ENCODE measurements around the gene NLRP5.
"Not testable (repeated sequence)": the region's sequence is repeated elsewhere in the genome, so short reads cannot be mapped to it uniquely, and the experiment has no call there.

NLRP5 gene

GRCh38 chr19:56096665-56097064, 110.1 kb downstream of the NLRP5 start:
- no peaks in the 10 kb centered on the region for H3K27me3 ChIP-seq (ENCODE audit: insufficient read depth, low read length, poor library complexity)
- DNase-seq (no peak), ATAC-seq (ENCODE audit: insufficient read depth, low read depth) (no peak)
- peaks cover 61% of the 10 kb centered on the region for H3K36me3 ChIP-seq (ENCODE audit: insufficient read depth, low read length)
- H3K4me3 ChIP-seq (ENCODE audit: low read depth in 1 of 2, low read length in 2 of 2): no peak overlapping the region
- H3K9me3 ChIP-seq (ENCODE audit: insufficient read depth, low read length, severe bottlenecking): no peaks in the 10 kb centered on the region
- no peak overlapping the region for H3K4me2 ChIP-seq (ENCODE audit: insufficient read depth, low read length)
- H2AFZ ChIP-seq (ENCODE audit: low read depth, low read length): no peak overlapping the region
- H4K20me1 ChIP-seq (ENCODE audit: insufficient read depth, low read length): peaks cover 40% of the 10 kb centered on the region
- H3K27ac ChIP-seq (ENCODE audit: low read length): no peak overlapping the region
- no peak for TF ChIP-seq EZH2 (IDR thresholded peaks at IDR 0.05; ENCODE audit: borderline replicate concordance, low read depth, low read length, severe bottlenecking)
- TF ChIP-seq, protein P1, sequence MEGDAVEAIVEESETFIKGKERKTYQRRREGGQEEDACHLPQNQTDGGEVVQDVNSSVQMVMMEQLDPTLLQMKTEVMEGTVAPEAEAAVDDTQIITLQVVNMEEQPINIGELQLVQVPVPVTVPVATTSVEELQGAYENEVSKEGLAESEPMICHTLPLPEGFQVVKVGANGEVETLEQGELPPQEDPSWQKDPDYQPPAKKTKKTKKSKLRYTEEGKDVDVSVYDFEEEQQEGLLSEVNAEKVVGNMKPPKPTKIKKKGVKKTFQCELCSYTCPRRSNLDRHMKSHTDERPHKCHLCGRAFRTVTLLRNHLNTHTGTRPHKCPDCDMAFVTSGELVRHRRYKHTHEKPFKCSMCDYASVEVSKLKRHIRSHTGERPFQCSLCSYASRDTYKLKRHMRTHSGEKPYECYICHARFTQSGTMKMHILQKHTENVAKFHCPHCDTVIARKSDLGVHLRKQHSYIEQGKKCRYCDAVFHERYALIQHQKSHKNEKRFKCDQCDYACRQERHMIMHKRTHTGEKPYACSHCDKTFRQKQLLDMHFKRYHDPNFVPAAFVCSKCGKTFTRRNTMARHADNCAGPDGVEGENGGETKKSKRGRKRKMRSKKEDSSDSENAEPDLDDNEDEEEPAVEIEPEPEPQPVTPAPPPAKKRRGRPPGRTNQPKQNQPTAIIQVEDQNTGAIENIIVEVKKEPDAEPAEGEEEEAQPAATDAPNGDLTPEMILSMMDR (IDR thresholded peaks at IDR 0.05; ENCODE audit: borderline replicate concordance, extremely low read depth, low read length, poor library complexity, severe bottlenecking): no peak
- H3K4me1 ChIP-seq (ENCODE audit: insufficient read depth, low read length): no peaks in the 10 kb centered on the region
- peaks cover 16% of the 10 kb centered on the region for H3K79me2 ChIP-seq (ENCODE audit: insufficient read depth, low read length)
- no peak overlapping the region for H3K9ac ChIP-seq (ENCODE audit: low read depth, low read length)

- Histone ChIP-seq H3K4me2 (ENCODE audit: insufficient read depth, low read length) (no peak overlapping the region), H3K4me3 (ENCODE audit: low read depth in 1 of 2, low read length in 2 of 2) (no peak overlapping the region), H3K9ac (ENCODE audit: low read depth, low read length) (no peak overlapping the region), H3K9me3 (ENCODE audit: insufficient read depth, low read length, severe bottlenecking) (no peaks in the 10 kb centered on the region), H3K36me3 (ENCODE audit: insufficient read depth, low read length) (peaks cover 67% of the 10 kb centered on the region), H3K27me3 (ENCODE audit: insufficient read depth, low read length, poor library complexity) (no peaks in the 10 kb centered on the region), H3K27ac (ENCODE audit: low read length) (no peak overlapping the region), H2AFZ (ENCODE audit: low read depth, low read length) (no peak overlapping the region), H3K4me1 (ENCODE audit: insufficient read depth, low read length) (no peaks in the 10 kb centered on the region), H3K79me2 (ENCODE audit: insufficient read depth, low read length) (peaks cover 18% of the 10 kb centered on the region), H4K20me1 (ENCODE audit: insufficient read depth, low read length) (peaks cover 40% of the 10 kb centered on the region)
- DNase-seq: no peak
- TF ChIP-seq, protein P1 (IDR thresholded peaks at IDR 0.05; ENCODE audit: borderline replicate concordance, extremely low read depth, low read length, poor library complexity, severe bottlenecking): no peak
- TF ChIP-seq EZH2 (IDR thresholded peaks at IDR 0.05; ENCODE audit: borderline replicate concordance, low read depth, low read length, severe bottlenecking): no peak
- no peak for ATAC-seq (ENCODE audit: insufficient read depth, low read depth)
Measured at GRCh38 chr19:56097306-56097705, 110.7 kb downstream of the NLRP5 start.

DNA sequence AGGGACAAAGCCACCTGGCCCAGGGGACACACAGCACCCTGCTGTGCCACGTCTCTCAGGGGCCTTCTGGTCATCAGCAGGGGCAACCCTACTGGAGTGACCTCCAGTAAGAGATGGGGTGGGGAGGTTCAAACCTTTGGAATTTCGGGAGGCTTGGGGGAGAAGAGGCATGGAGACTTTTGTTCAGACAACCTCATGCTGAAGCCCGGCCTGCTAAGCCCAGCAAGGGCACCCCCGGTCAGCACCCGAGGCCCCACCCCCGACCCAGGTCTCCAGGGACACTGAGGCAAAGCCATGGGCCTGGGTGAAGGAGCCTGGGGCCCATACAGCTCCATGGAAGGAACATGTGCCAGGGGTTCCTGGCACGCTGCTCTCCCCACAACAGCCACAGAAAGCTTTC, 111.2 kb downstream of the NLRP5 start:
- Histone ChIP-seq H3K4me1 (ENCODE audit: insufficient read depth, low read length) (no peaks in the 10 kb centered on the region), H3K27ac (ENCODE audit: low read length) (no peak overlapping the region), H3K4me2 (ENCODE audit: insufficient read depth, low read length) (no peak overlapping the region), H2AFZ (ENCODE audit: low read depth, low read length) (no peak overlapping the region), H3K4me3 (ENCODE audit: low read depth in 1 of 2, low read length in 2 of 2) (no peak overlapping the region), H3K36me3 (ENCODE audit: insufficient read depth, low read length) (peaks cover 67% of the 10 kb centered on the region), H4K20me1 (ENCODE audit: insufficient read depth, low read length) (peaks cover 42% of the 10 kb centered on the region), H3K9ac (ENCODE audit: low read depth, low read length) (no peak overlapping the region), H3K27me3 (ENCODE audit: insufficient read depth, low read length, poor library complexity) (no peaks in the 10 kb centered on the region), H3K79me2 (ENCODE audit: insufficient read depth, low read length) (peaks cover 19% of the 10 kb centered on the region), H3K9me3 (ENCODE audit: insufficient read depth, low read length, severe bottlenecking) (no peaks in the 10 kb centered on the region)
- TF ChIP-seq, protein P1 (IDR thresholded peaks at IDR 0.05; ENCODE audit: borderline replicate concordance, extremely low read depth, low read length, poor library complexity, severe bottlenecking): no peak
- TF ChIP-seq EZH2 (IDR thresholded peaks at IDR 0.05; ENCODE audit: borderline replicate concordance, low read depth, low read length, severe bottlenecking): no peak
- DNase-seq (no peak), ATAC-seq (ENCODE audit: insufficient read depth, low read depth) (no peak)

GRCh38 chr19:56098237-56098636, 111.7 kb downstream of the NLRP5 start:
- not testable (repeated sequence) for H3K9me3 ChIP-seq (ENCODE audit: insufficient read depth, low read length, severe bottlenecking); DNase-seq; H3K4me1 ChIP-seq (ENCODE audit: insufficient read depth, low read length); H3K27ac ChIP-seq (ENCODE audit: low read length); H3K4me2 ChIP-seq (ENCODE audit: insufficient read depth, low read length); H3K4me3 ChIP-seq (ENCODE audit: low read depth in 1 of 2, low read length in 2 of 2); H3K27me3 ChIP-seq (ENCODE audit: insufficient read depth, low read length, poor library complexity); H2AFZ ChIP-seq (ENCODE audit: low read depth, low read length); ATAC-seq (ENCODE audit: insufficient read depth, low read depth); H3K9ac ChIP-seq (ENCODE audit: low read depth, low read length)
- Histone ChIP-seq H4K20me1 (ENCODE audit: insufficient read depth, low read length) (peaks cover 46% of the 10 kb centered on the region), H3K79me2 (ENCODE audit: insufficient read depth, low read length) (peaks cover 22% of the 10 kb centered on the region; the same call in 1 of the 2 replicates), H3K36me3 (ENCODE audit: insufficient read depth, low read length) (peaks cover 68% of the 10 kb centered on the region)

All from DND-41 (cell line).